Gastroesophageal sphincter (tissue), 4 donors: ENCODE measurements around the gene COQ8B. TPM values are rescaled to one million over a fixed set of nuclear protein-coding genes. Genes with fewer than 3 reads are reported as not detected.

Source experiments
- ATAC-seq: fragments of 150-250 bp; one replicate; pipeline ENCODE4 v1.9.1; 2016; ENCODE audit warnings: mild to moderate bottlenecking, moderate library complexity
- H3K27ac ChIP-seq, 4 donors: fragments of 200-600 bp; sonication (generic) in 3 of 4; 1 replicate in 3 of 4; 2 replicates in 1 of 4; pipeline ENCODE4 v1.5.1; 2016 to 2019
- H3K27me3 ChIP-seq: fragments of 200-600 bp; sonication (generic); one replicate; pipeline ENCODE4 v1.5.1; 2019
- H3K36me3 ChIP-seq, 2 donors: fragments of 200-600 bp; sonication (generic); one replicate each; pipeline ENCODE4 v1.5.1; 2019; ENCODE audit warnings: control low read depth in 1 of 2
- H3K4me1 ChIP-seq, 3 donors: fragments of 200-600 bp; sonication (generic); 1 replicate in 2 of 3; 2 replicates in 1 of 3; pipeline ENCODE4 v1.5.1; 2016 to 2019; ENCODE audit warnings: control low read depth in 2 of 3
- H3K4me3 ChIP-seq, 2 donors: fragments of 200-600 bp; sonication (generic); one replicate each; pipeline ENCODE4 v1.5.1; 2019; ENCODE audit warnings: mild to moderate bottlenecking in 1 of 2, moderate library complexity in 1 of 2
- H3K9me3 ChIP-seq, 3 donors: fragments of 200-600 bp; sonication (generic); one replicate each; pipeline ENCODE4 v1.5.1; 2017 to 2019; ENCODE audit warnings: control low read depth in 2 of 3
- EP300 ChIP-seq: sonication (generic); formaldehyde crosslinking; IDR thresholded peaks from one replicate; pipeline ENCODE4 v1.6.1; 2017; ENCODE audit warnings: antibody characterized with exemption, mild to moderate bottlenecking
- POLR2A ChIP-seq, 2 donors: fragments of 450-650 bp; IDR thresholded peaks; one replicate each; pipeline ENCODE4 v1.6.1; 2017; ENCODE audit warnings: antibody characterized with exemption in 2 of 2, mild to moderate bottlenecking in 2 of 2, moderate library complexity in 1 of 2
- POLR2AphosphoS5 ChIP-seq: sonication (generic); formaldehyde crosslinking; IDR thresholded peaks from one replicate; pipeline ENCODE4 v1.6.1; 2017; ENCODE audit warnings: antibody characterized with exemption
- WGBS, 2 donors: methylation state at CpG; one replicate each; pipeline ENCODE4 v1.1.5; 2018; ENCODE audit warnings: low coverage in 1 of 2; 5-methylcytosine and 5-hydroxymethylcytosine counted together
- total RNA-seq, 4 donors: library from RNA; depleted of rRNA; stranded (reverse); fragments of >200 nt; gene quantifications; one replicate each; pipeline ENCODE4 v1.1.0, GENCODE V29; 2016
- TF ChIP-seq, protein P1 (sequence below), 4 experiments: fragments of 200-600 bp in 2 of 4; fragments of 450-650 bp in 2 of 4; sonication (generic) in 1 of 4; IDR thresholded peaks; one replicate each; pipeline ENCODE4 v1.5.1; 2017 to 2019; ENCODE audit warnings: antibody characterized with exemption in 4 of 4, mild to moderate bottlenecking in 2 of 4, moderate library complexity in 2 of 4

The COQ8B gene
- total RNA-seq, 4 donors from 2014 or later, result 27.3 to 50.5 (median 44.7) TPM

DNA sequence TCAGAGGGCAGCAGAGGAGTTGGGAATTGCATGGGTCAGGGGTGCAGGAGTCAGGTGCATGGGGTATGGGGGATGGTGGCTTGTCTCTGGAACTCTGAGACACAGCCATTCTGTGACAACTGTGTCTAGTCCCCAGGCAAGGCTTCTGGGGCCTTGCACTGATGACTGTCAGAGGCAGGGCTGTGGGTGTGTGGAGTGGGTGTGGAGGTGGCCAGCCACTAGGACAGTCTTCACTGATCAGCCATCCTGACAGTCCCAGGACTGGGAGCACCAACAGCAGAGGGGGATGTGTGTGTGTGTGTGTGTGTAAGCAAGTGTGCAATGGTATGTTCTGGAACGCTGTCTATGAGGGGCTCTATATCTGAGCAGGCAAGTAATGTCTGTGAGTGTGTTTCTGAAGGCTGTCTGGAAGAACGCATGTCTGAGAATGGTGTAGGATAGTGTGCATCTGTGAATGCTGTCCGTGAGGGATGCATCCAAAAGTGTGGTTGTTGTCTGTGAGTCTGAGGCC is 31.6 kb downstream of the COQ8B start:
- WGBS, 2 donors, result 50 to 75% methylated on average over 2 to 3 of the region's 3 CpGs
- Histone ChIP-seq H3K27me3 (no peaks in the 10 kb centered on the region), H3K4me3 (no peak overlapping the region), H3K27ac (no peak overlapping the region), H3K9me3 (no peaks in the 10 kb centered on the region), H3K36me3 (peaks cover 0 to 71% of the 10 kb centered on the region in 2 donors), H3K4me1 (peaks cover 0 to 34% (median 8%) of the 10 kb centered on the region in 3 donors)
- no peak for ATAC-seq
- no peak for TF ChIP-seq EP300
- TF ChIP-seq, protein P1, sequence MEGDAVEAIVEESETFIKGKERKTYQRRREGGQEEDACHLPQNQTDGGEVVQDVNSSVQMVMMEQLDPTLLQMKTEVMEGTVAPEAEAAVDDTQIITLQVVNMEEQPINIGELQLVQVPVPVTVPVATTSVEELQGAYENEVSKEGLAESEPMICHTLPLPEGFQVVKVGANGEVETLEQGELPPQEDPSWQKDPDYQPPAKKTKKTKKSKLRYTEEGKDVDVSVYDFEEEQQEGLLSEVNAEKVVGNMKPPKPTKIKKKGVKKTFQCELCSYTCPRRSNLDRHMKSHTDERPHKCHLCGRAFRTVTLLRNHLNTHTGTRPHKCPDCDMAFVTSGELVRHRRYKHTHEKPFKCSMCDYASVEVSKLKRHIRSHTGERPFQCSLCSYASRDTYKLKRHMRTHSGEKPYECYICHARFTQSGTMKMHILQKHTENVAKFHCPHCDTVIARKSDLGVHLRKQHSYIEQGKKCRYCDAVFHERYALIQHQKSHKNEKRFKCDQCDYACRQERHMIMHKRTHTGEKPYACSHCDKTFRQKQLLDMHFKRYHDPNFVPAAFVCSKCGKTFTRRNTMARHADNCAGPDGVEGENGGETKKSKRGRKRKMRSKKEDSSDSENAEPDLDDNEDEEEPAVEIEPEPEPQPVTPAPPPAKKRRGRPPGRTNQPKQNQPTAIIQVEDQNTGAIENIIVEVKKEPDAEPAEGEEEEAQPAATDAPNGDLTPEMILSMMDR (IDR thresholded peaks at IDR 0.05), result no peak
- TF ChIP-seq POLR2AphosphoS5, result no peak
- no peak for TF ChIP-seq POLR2A (IDR thresholded peaks at IDR 0.05)

DNA sequence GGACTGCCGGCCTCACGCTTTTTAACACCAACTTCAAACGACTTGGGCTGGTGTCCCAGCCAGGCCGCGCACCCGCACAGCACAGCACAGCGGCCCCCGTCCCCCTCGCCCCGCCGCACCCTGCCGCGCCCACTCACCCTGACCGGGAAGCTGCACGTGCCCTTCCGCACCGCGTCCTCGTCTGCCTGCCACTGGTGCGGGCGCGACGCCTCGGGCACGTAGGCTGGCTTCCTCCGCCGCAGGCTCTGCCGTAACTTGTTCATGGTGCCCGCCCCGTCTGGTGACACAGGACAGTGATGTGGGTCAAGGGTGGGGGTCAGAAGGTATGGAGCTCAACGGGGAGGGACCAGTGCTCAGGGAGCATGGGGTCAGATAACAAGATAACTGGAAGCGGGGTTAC is 32.4 kb downstream of the COQ8B start:
- Histone ChIP-seq H3K4me1 (peaks cover 0 to 26% (median 4%) of the 10 kb centered on the region in 3 donors), H3K27me3 (no peaks in the 10 kb centered on the region), H3K36me3 (peaks cover 0 to 79% of the 10 kb centered on the region in 2 donors), H3K4me3 (no peak overlapping the region), H3K27ac (no peak overlapping the region), H3K9me3 (no peaks in the 10 kb centered on the region)
- no peak for ATAC-seq
- 83 to 92% methylated on average over 1 to 11 of the region's 32 CpGs for WGBS, 2 donors
- TF ChIP-seq, protein P1 (IDR thresholded peaks at IDR 0.05), result no peak
- TF ChIP-seq EP300 (no peak), POLR2A (IDR thresholded peaks at IDR 0.05) (no peak), POLR2AphosphoS5 (no peak)

DNA sequence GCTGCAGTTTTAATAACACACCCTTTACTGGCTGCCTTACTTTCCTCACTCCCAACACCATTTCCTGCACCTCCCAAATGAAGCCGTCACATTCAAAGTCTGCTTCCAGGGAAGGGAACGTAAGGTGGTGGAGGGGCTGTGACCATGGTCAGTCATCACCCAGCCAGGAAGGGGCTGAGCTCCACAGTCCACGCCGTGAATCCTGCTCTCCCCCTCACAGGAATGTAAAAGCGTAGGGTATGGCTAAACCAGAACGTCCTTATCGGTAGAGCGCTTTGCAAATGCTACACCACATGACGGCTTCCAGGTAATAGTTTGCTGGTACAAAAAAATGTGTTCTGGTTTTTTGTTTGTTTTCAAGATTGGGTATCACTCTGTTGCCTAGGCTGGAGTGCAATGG is 33.2 kb downstream of the COQ8B start:
- ATAC-seq, result no peak
- H3K36me3 ChIP-seq, result peaks cover 0 to 87% of the 10 kb centered on the region in 2 donors
- no peak overlapping the region for H3K27ac ChIP-seq
- TF ChIP-seq, protein P1 (IDR thresholded peaks at IDR 0.05), result no peak
- TF ChIP-seq EP300, result no peak
- no peak for TF ChIP-seq POLR2A (IDR thresholded peaks at IDR 0.05)
- no peak for TF ChIP-seq POLR2AphosphoS5
- H3K4me1 ChIP-seq, result peaks cover 0 to 18% (median 0%) of the 10 kb centered on the region in 3 donors
- H3K9me3 ChIP-seq, result no peaks in the 10 kb centered on the region
- WGBS, 2 donors, result 73 to 91% methylated on average over 8 to 9 of the region's 9 CpGs
- H3K4me3 ChIP-seq, result no peak overlapping the region
- no peaks in the 10 kb centered on the region for H3K27me3 ChIP-seq

DNA sequence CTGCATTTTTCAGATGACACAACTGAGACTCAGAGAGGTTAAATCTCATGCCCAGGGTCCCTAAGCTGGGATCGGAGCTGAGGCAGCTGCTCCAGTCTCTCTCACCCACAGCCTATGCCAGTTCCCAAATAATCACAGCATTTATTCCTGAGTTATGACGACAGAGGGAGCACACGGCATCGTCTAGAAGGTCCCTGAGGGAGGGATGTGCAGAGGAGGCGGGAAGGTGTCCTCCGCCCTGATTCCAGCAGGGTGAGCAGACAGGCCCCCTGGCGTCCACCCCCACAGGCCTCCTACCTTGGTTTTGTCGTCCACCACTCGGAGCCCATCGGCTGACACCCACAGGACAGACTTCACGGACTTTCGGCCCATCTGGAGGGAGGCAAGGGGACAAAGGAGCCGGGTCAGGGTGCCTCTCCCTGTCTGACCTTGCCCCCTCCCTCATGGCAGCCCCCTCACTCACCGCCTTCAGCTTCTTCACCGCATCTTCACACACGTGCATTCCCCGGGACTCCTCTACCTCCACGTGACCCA is 34.2 kb downstream of the COQ8B start:
- Histone ChIP-seq H3K27ac (no peak overlapping the region), H3K9me3 (no peaks in the 10 kb centered on the region), H3K4me3 (no peak overlapping the region), H3K4me1 (peaks cover 0 to 9% (median 0%) of the 10 kb centered on the region in 3 donors), H3K27me3 (no peaks in the 10 kb centered on the region), H3K36me3 (peaks cover 0 to 96% of the 10 kb centered on the region in 2 donors)
- TF ChIP-seq, protein P1 (IDR thresholded peaks at IDR 0.05), result no peak
- no peak for TF ChIP-seq POLR2A (IDR thresholded peaks at IDR 0.05)
- TF ChIP-seq EP300, result no peak
- TF ChIP-seq POLR2AphosphoS5, result no peak
- 77 to 100% methylated on average over 2 to 10 of the region's 18 CpGs for WGBS, 2 donors
- ATAC-seq, result no peak

DNA sequence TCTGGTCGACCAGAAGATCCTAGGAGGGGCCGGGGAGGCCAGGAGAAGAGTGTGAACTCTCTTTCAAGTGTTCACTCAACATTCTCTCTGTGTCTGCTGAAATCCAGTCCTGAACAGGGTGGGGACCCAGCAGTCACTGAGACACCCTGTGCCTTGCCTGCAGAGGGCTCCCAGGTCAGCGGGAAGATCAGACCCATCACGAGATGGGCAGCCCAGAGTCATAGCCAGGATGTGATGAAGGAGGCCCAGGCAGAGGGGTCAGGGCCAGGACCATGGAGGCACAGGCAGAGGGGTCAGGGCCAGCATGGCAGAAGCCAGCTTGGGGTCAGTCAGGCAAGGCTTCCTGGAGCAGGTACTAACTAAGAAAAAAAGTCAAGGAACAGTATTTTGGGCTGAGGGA is 35.6 kb downstream of the COQ8B start:
- TF ChIP-seq, protein P1 (IDR thresholded peaks at IDR 0.05), result no peak
- TF ChIP-seq POLR2A (IDR thresholded peaks at IDR 0.05) (no peak), EP300 (no peak), POLR2AphosphoS5 (no peak)
- Histone ChIP-seq H3K4me3 (no peak overlapping the region), H3K36me3 (peaks cover 0 to 100% of the 10 kb centered on the region in 2 donors), H3K9me3 (no peaks in the 10 kb centered on the region), H3K27ac (no peak overlapping the region), H3K27me3 (no peaks in the 10 kb centered on the region), H3K4me1 (no peaks in the 10 kb centered on the region)
- no peak for ATAC-seq
- 100% methylated on average over 1 of the region's 4 CpGs; no CpG with 5 or more reads in 1 of the 2 donors for WGBS, 2 donors
